BE2C (cell line): Measurements from ENCODE around the gene RND2.
A peak's percentile ranks its signal among the peaks of the same experiment; 100 is the strongest.

Source experiments
- DNase-seq: peaks from one replicate; pipeline ENCODE4 v3.0.0-alpha.2; 2020
- H3K27me3 ChIP-seq: fragments of 250-450 bp; sonication (Bioruptor Pico); 2 replicates; pipeline ENCODE4 v1.5.1; 2020; ENCODE audit warnings: mild to moderate bottlenecking
- H3K36me3 ChIP-seq: fragments of 250-450 bp; sonication (Bioruptor Pico); 2 replicates; pipeline ENCODE4 v1.5.1; 2020; ENCODE audit warnings: mild to moderate bottlenecking
- H3K4me1 ChIP-seq: fragments of 250-450 bp; sonication (Bioruptor Pico); 2 replicates; pipeline ENCODE4 v1.5.1; 2020
- H3K4me3 ChIP-seq: 2 replicates; pipeline ENCODE4 v1.5.1; 2011; ENCODE audit warnings: low read depth, low read length
- H3K9me3 ChIP-seq: fragments of 250-450 bp; sonication (Bioruptor Pico); 2 replicates; pipeline ENCODE4 v1.5.1; 2020
- CTCF ChIP-seq: IDR thresholded peaks from 2 replicates; pipeline ENCODE4 v1.5.1; 2012; ENCODE audit warnings: mild to moderate bottlenecking, low read depth, low read length

The RND2 gene

DNA sequence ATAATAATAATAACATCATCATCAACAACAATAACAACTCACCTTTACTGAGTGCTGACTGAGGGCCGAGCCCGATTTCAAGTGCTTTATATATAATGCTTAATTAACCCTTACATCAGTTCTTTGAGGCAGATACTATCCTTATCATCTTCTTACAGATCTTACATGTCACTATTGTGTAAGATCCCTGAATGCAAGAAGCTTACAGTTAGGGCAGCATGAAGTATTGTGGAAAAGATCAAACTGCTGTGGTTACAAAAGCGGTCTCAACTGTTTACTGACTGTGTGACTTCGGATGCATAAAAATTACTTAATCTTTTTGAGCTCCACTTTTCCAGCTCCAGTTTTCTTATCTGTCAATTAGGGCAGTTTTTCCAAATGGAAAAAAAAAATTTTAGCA is 6.1 kb upstream of the RND2 start:
- H3K9me3 ChIP-seq = no peaks in the 10 kb centered on the region
- no peak for TF ChIP-seq CTCF
- no peak for DNase-seq
- H3K27me3 ChIP-seq = no peaks in the 10 kb centered on the region
- peaks cover 6% of the 10 kb centered on the region; the same call in 1 of the 2 replicates for H3K36me3 ChIP-seq
- H3K4me1 ChIP-seq = peaks cover 16% of the 10 kb centered on the region
- H3K4me3 ChIP-seq = no peak overlapping the region; the same call in 1 of the 2 replicates

- no peaks in the 10 kb centered on the region for H3K9me3 ChIP-seq
- DNase-seq = no peak
- no peaks in the 10 kb centered on the region for H3K27me3 ChIP-seq
- no peak for TF ChIP-seq CTCF
- peaks cover 6% of the 10 kb centered on the region; the same call in 1 of the 2 replicates for H3K36me3 ChIP-seq
- H3K4me3 ChIP-seq = peak overlapping the region; percentile 14; the same call in 1 of the 2 replicates
- peaks cover 16% of the 10 kb centered on the region for H3K4me1 ChIP-seq
Measured at GRCh38 chr17:43019418-43019817, 5.6 kb upstream of the RND2 start.

DNA sequence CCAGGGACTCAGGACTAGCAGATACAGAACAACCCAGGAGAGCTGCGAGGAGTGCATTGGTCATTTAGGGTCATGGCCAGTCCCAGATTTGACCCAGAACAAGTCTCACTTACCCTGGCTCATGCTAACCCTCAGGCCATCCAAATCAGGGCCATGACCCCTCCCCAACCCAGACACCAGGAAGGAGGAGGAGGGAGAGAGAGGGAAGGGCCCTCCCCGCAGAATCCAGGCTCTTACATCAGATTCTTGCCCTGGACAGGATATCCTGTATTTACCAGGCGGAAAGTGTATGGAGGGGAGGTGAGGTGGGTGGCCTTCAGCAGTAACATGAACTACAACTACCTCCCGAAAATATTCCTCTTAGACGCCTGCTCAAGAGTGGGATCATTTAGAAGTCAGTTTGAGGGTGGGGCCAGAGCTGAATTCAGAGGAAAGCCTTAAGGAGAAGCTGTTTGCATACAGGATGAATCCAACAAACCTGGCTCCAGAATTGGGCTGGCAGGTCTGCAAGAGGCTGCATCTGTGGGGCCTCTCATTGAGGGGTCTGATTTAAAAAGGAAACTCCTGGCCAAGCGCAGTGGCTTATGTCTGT is 4.9 kb upstream of the RND2 start:
- H3K9me3 ChIP-seq = no peaks in the 10 kb centered on the region
- peaks cover 6% of the 10 kb centered on the region; the same call in 1 of the 2 replicates for H3K36me3 ChIP-seq
- no peak for TF ChIP-seq CTCF
- peak overlapping the region; percentile 14; the same call in 1 of the 2 replicates for H3K4me3 ChIP-seq
- DNase-seq = no peak
- H3K27me3 ChIP-seq = no peaks in the 10 kb centered on the region
- H3K4me1 ChIP-seq = peaks cover 16% of the 10 kb centered on the region

GRCh38 chr17:43020789-43021740 is 4.0 kb upstream of the RND2 start:
- H3K9me3 ChIP-seq = no peaks in the 10 kb centered on the region
- H3K36me3 ChIP-seq = peaks cover 6% of the 10 kb centered on the region; the same call in 1 of the 2 replicates
- peaks cover 16% of the 10 kb centered on the region for H3K4me1 ChIP-seq
- no peaks in the 10 kb centered on the region for H3K27me3 ChIP-seq
- H3K4me3 ChIP-seq = peak overlapping the region; percentile 95
- peak; percentile 60 for DNase-seq
- TF ChIP-seq CTCF = no peak

- DNase-seq = peak; percentile 91
- no peak for TF ChIP-seq CTCF
- Histone ChIP-seq H3K36me3 (peaks cover 6% of the 10 kb centered on the region; the same call in 1 of the 2 replicates), H3K4me3 (peak within 1 kb of the TSS; percentile 95), H3K9me3 (no peaks in the 10 kb centered on the region), H3K4me1 (peaks cover 16% of the 10 kb centered on the region), H3K27me3 (no peaks in the 10 kb centered on the region)
Measured at GRCh38 chr17:43021741-43022512, 3.1 kb upstream of the RND2 start, which contains the start of gene VAT1. Gene VAT1 (minus strand): TSS chr17:43022385. CDS start chr17:43022322, 63 bp downstream.
